ENCODE results near the gene LEMD1.

DNA sequence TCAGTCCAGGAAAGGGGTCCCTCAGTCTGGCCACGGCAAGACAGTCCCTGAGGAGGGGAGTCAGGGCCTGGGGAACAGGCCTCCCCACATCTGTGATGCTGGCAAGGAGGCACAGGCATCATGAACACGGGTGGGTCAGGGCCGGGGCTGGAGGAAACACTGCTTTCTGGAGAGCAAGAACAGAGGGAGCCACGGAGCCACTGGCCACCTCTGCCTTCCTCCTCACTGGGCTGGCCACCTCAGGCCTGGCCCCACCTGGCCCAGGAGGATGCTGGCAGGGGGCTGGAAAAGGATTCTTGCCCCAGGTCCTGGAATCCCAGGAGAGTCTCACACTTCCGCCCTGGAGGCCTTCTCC is 18.2 kb upstream of the LEMD1 start:
- TF ChIP-seq, protein P1, sequence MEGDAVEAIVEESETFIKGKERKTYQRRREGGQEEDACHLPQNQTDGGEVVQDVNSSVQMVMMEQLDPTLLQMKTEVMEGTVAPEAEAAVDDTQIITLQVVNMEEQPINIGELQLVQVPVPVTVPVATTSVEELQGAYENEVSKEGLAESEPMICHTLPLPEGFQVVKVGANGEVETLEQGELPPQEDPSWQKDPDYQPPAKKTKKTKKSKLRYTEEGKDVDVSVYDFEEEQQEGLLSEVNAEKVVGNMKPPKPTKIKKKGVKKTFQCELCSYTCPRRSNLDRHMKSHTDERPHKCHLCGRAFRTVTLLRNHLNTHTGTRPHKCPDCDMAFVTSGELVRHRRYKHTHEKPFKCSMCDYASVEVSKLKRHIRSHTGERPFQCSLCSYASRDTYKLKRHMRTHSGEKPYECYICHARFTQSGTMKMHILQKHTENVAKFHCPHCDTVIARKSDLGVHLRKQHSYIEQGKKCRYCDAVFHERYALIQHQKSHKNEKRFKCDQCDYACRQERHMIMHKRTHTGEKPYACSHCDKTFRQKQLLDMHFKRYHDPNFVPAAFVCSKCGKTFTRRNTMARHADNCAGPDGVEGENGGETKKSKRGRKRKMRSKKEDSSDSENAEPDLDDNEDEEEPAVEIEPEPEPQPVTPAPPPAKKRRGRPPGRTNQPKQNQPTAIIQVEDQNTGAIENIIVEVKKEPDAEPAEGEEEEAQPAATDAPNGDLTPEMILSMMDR (conservative IDR thresholded peaks at IDR 0.05 in 1 of 2, IDR thresholded peaks at IDR 0.05 in 1 of 2; ENCODE audit: low read depth in 1 of 2, low read length in 2 of 2) = no peak
- TF ChIP-seq EZH2 (IDR thresholded peaks at IDR 0.05; ENCODE audit: low read length, missing control alignments) = no peak
